ENCODE results near the gene WDR93. TPM values are rescaled to one million over a fixed set of nuclear protein-coding genes. Genes with fewer than 3 reads are reported as not detected.

The WDR93 gene
- total and polyA plus RNA-seq, 2 donors (not counting 1 experiment from before 2014, with no cell fraction given), result 0.12 TPM; not detected in 1

DNA sequence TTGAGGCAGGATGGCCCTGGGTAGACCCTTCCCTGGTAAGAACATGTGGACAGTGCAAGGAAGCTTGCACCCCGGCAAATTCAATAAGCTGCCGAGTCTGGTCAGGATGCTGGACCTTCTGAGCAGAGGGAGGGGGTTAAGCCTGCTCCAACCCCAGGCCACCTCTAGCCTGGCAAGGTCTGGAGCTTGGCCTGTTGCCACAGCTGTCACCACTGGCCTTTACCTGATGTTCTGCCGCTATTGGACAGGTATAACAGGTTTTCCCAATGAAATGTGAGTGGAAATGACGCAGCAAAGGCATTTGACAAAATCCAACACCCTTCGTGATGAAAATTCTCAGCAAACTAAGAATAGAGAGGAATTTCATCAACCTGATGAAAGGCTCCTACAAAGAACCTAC, 61.1 kb downstream of the WDR93 start:
- Mint-ChIP-seq H3K4me1 (peaks cover 6% of the 10 kb centered on the region), H3K27me3 (peaks cover 21% of the 10 kb centered on the region), H3K9me3 (ENCODE audit: insufficient read depth) (no peaks in the 10 kb centered on the region), H3K27ac (no peak overlapping the region), H3K4me3 (peak overlapping the region; percentile 69)
- CTCF ChIA-PET, result interaction anchor here (1.1 to 5.6 kb wide), 5 partner anchors 9 to 335 kb away, joined by 3 to 27 read pairs (median 21); no protein-coding TSS in a partner anchor
- POLR2A ChIA-PET, result no interaction called here
- ATAC-seq (ENCODE audit: low read depth) (no peak), DNase-seq (no peak)
- Histone ChIP-seq H3K27me3 (replicated peaks in 1 of 4; ENCODE audit: control extremely low read depth in 1 of 4, control insufficient read depth in 3 of 4, insufficient read depth in 4 of 4, low read length in 3 of 4) (peaks cover 0 to 10% (median 4%) of the 10 kb centered on the region in 4 experiments), H3K4me3 (ENCODE audit: control extremely low read depth in 1 of 5, extremely low read depth in 1 of 5, insufficient read depth in 1 of 5, low read depth in 2 of 5, low read length in 4 of 5) (peak overlapping the region in 1 of 5 experiments; percentile 64), H3K4me2 (replicated peaks; ENCODE audit: low read depth, low read length, poor library complexity, severe bottlenecking) (peak overlapping the region; percentile 93), H3K9ac (ENCODE audit: low read length) (no peak overlapping the region), H3K27ac (ENCODE audit: low read length in 2 of 2) (no peak overlapping the region), H2AFZ (ENCODE audit: insufficient read depth, low read depth, low read length, poor library complexity, severe bottlenecking) (peak overlapping the region; percentile 97), H4K20me1 (ENCODE audit: control insufficient read depth, insufficient read depth, low read length, poor library complexity, severe bottlenecking) (no peaks in the 10 kb centered on the region), H3K79me2 (ENCODE audit: control insufficient read depth, insufficient read depth, low read length) (no peaks in the 10 kb centered on the region), H3K36me3 (replicated peaks in 1 of 2; ENCODE audit: control extremely low read depth in 1 of 2, control insufficient read depth in 1 of 2, extremely low read depth in 1 of 2, insufficient read depth in 2 of 2, low read length in 1 of 2) (no peaks in the 10 kb centered on the region), H3K9me3 (ENCODE audit: control extremely low read depth in 1 of 3, control insufficient read depth in 2 of 3, insufficient read depth in 1 of 3, low read length in 2 of 3) (no peaks in the 10 kb centered on the region), H3K4me1 (ENCODE audit: control insufficient read depth in 2 of 2, insufficient read depth in 2 of 2, low read length in 2 of 2) (peaks cover 11 to 13% of the 10 kb centered on the region in 2 donors)
- intact Hi-C loops (cut with micrococcal nuclease), result loop anchor here (2.0 kb wide), 1 partner anchor 25 kb away; the partner anchor contains the start of gene MESP2
- TF ChIP-seq CTCF (IDR thresholded peaks at IDR 0.05), result no peak
- no peak for TF ChIP-seq EZH2 (IDR thresholded peaks at IDR 0.05; ENCODE audit: borderline replicate concordance, insufficient read depth, low read depth, low read length, poor library complexity, severe bottlenecking)
- 100% methylated on average over 2 of the region's 5 CpGs for WGBS (ENCODE audit: insufficient coverage)

- H4K20me1 ChIP-seq (ENCODE audit: control insufficient read depth, insufficient read depth, low read length, poor library complexity, severe bottlenecking), result no peaks in the 10 kb centered on the region
- Mint-ChIP-seq H3K9me3 (ENCODE audit: insufficient read depth) (no peaks in the 10 kb centered on the region), H3K4me1 (peaks cover 6% of the 10 kb centered on the region), H3K27me3 (peaks cover 16% of the 10 kb centered on the region), H3K27ac (no peak overlapping the region), H3K4me3 (no peak overlapping the region)
- peaks cover 11 to 13% of the 10 kb centered on the region in 2 donors for H3K4me1 ChIP-seq (ENCODE audit: control insufficient read depth in 2 of 2, insufficient read depth in 2 of 2, low read length in 2 of 2)
- no peak overlapping the region for H3K4me2 ChIP-seq (replicated peaks; ENCODE audit: low read depth, low read length, poor library complexity, severe bottlenecking)
- intact Hi-C loops (cut with micrococcal nuclease), result no loop called here
- TF ChIP-seq EZH2 (IDR thresholded peaks at IDR 0.05; ENCODE audit: borderline replicate concordance, insufficient read depth, low read depth, low read length, poor library complexity, severe bottlenecking), result no peak
- no peak for TF ChIP-seq CTCF (IDR thresholded peaks at IDR 0.05)
- no peak overlapping the region for H2AFZ ChIP-seq (ENCODE audit: insufficient read depth, low read depth, low read length, poor library complexity, severe bottlenecking)
- ATAC-seq (ENCODE audit: low read depth) (no peak), DNase-seq (no peak)
- no peak overlapping the region for H3K27ac ChIP-seq (ENCODE audit: low read length in 2 of 2)
- H3K9ac ChIP-seq (ENCODE audit: low read length), result no peak overlapping the region
- no peak overlapping the region for H3K4me3 ChIP-seq (ENCODE audit: control extremely low read depth in 1 of 5, extremely low read depth in 1 of 5, insufficient read depth in 1 of 5, low read depth in 2 of 5, low read length in 4 of 5)
- 96% methylated on average over 2 of the region's 7 CpGs for WGBS (ENCODE audit: insufficient coverage)
- ChIA-PET POLR2A (no interaction called here), CTCF (interaction anchor here (0.7 to 5.6 kb wide), 4 partner anchors 7 to 316 kb away, joined by 3 to 27 read pairs (median 15); no protein-coding TSS in a partner anchor)
- no peaks in the 10 kb centered on the region for H3K36me3 ChIP-seq (replicated peaks in 1 of 2; ENCODE audit: control extremely low read depth in 1 of 2, control insufficient read depth in 1 of 2, extremely low read depth in 1 of 2, insufficient read depth in 2 of 2, low read length in 1 of 2)
- H3K27me3 ChIP-seq (replicated peaks in 1 of 4; ENCODE audit: control extremely low read depth in 1 of 4, control insufficient read depth in 3 of 4, insufficient read depth in 4 of 4, low read length in 3 of 4), result peaks cover 0 to 10% (median 4%) of the 10 kb centered on the region in 4 experiments
- no peaks in the 10 kb centered on the region for H3K79me2 ChIP-seq (ENCODE audit: control insufficient read depth, insufficient read depth, low read length)
- no peaks in the 10 kb centered on the region for H3K9me3 ChIP-seq (ENCODE audit: control extremely low read depth in 1 of 3, control insufficient read depth in 2 of 3, insufficient read depth in 1 of 3, low read length in 2 of 3)
Observed at GRCh38 chr15:89753855-89754254, 63.2 kb downstream of the WDR93 start.
